IMR-90 (cell line): Measurements from ENCODE around the gene PDRG1.

Experiments used
- CTCF ChIP-seq: conservative IDR thresholded peaks from 2 replicates; pipeline ENCODE4 v1.5.1; 2012; ENCODE audit warnings: mild to moderate bottlenecking, low read depth, low read length, improper control_type of control experiment
- ELK1 ChIP-seq: fragments of 150-350 bp; IDR thresholded peaks from 2 replicates; pipeline ENCODE4 v1.6.1; 2016; ENCODE audit warnings: low read depth, mild to moderate bottlenecking, low read length, moderate library complexity, borderline replicate concordance
- FOS ChIP-seq: fragments of 150-350 bp; IDR thresholded peaks from 2 replicates; pipeline ENCODE4 v1.6.1; 2016; ENCODE audit warnings: low read depth, low read length
- MAZ ChIP-seq: IDR thresholded peaks from 2 replicates; pipeline ENCODE4 v1.6.1; 2012; ENCODE audit warnings: low read depth, mild to moderate bottlenecking, low read length, improper control_type of control experiment, moderate library complexity, borderline replicate concordance
- NFE2L2 ChIP-seq: fragments of 150-350 bp; IDR thresholded peaks from 2 replicates; pipeline ENCODE4 v1.6.1; 2016; ENCODE audit warnings: low read depth, mild to moderate bottlenecking, low read length
- POLR2A ChIP-seq: IDR thresholded peaks from 2 replicates; pipeline ENCODE4 v1.6.1; 2012; ENCODE audit warnings: mild to moderate bottlenecking, low read depth, low read length
- RAD21 ChIP-seq: IDR thresholded peaks from 2 replicates; pipeline ENCODE4 v1.6.1; 2012; ENCODE audit warnings: low read length, improper control_type of control experiment
- RFX5 ChIP-seq: IDR thresholded peaks from 2 replicates; pipeline ENCODE4 v1.8.0; 2012; ENCODE audit warnings: low read depth, mild to moderate bottlenecking, low read length, moderate library complexity
- SMC3 ChIP-seq: fragments of 150-350 bp; IDR thresholded peaks from 2 replicates; pipeline ENCODE4 v1.6.1; 2016; ENCODE audit warnings: low read depth, mild to moderate bottlenecking, antibody characterized with exemption, low read length, moderate library complexity

GRCh38 chr20:31896049-31896448, 55.8 kb downstream of the PDRG1 start:
- TF ChIP-seq CTCF: no peak
- TF ChIP-seq RAD21: no peak
- no peak for TF ChIP-seq RFX5
- no peak for TF ChIP-seq MAZ
- no peak for TF ChIP-seq SMC3
- TF ChIP-seq POLR2A: no peak
- no peak for TF ChIP-seq NFE2L2
- no peak for TF ChIP-seq ELK1
- TF ChIP-seq FOS: no peak
